Lower lobe of right lung (tissue), 2 donors: ENCODE data around the gene PRRG1. TPM values are rescaled to one million over a fixed set of nuclear protein-coding genes. Genes with fewer than 3 reads are reported as not detected.
"Not testable (repeated sequence)": the region's sequence is repeated elsewhere in the genome, so short reads cannot be mapped to it uniquely, and the experiment has no call there.

Experiments used
- ATAC-seq, 2 donors: fragments of 200-7000 bp; cut with Tn5 transposase; one replicate each; pipeline ENCODE4 v1.9.1; 2020 to 2022; ENCODE audit warnings: mild to moderate bottlenecking in 2 of 2, moderate library complexity in 2 of 2
- DNase-seq: peaks from one replicate; pipeline ENCODE4 v3.0.0-alpha.2; 2020
- H3K27ac ChIP-seq: fragments of 200-600 bp; one replicate; pipeline ENCODE4 v1.8.0; 2022
- H3K27me3 ChIP-seq: fragments of 200-600 bp; one replicate; pipeline ENCODE4 v1.8.0; 2022; ENCODE audit warnings: low read depth
- H3K36me3 ChIP-seq: fragments of 200-600 bp; one replicate; pipeline ENCODE4 v1.8.0; 2022; ENCODE audit warnings: mild to moderate bottlenecking
- H3K4me1 ChIP-seq: fragments of 200-600 bp; one replicate; pipeline ENCODE4 v1.8.0; 2022
- H3K4me3 ChIP-seq: fragments of 200-600 bp; one replicate; pipeline ENCODE4 v1.8.0; 2022; ENCODE audit warnings: mild to moderate bottlenecking
- H3K9me3 ChIP-seq: fragments of 200-600 bp; one replicate; pipeline ENCODE4 v1.8.0; 2022
- CTCF ChIP-seq: fragments of 200-600 bp; IDR thresholded peaks from one replicate; pipeline ENCODE4 v1.8.0; 2022; ENCODE audit warnings: antibody characterized with exemption, mild to moderate bottlenecking
- intact Hi-C: fragments of 100-400 bp; cut with DNase I; formaldehyde crosslinking; loops from one replicate; pipeline ENCODE4 v1.11.0; 2022
- total RNA-seq: library from RNA; stranded (reverse); fragmentation: NEBNext Ultra II Directional; extraction: Animal tissue kit (Norgen Biotek cat#: 25700); gene quantifications from one replicate; pipeline ENCODE4 v1.2.1, GENCODE V29; 2021
- donor health status: DM: no; HTN: yes; CAD: no; lungs with severe emphysema.

PRRG1 gene
- total RNA-seq, 1 donor from 2014 or later, result 16.2 TPM

- Histone ChIP-seq H3K36me3 (no peaks in the 10 kb centered on the region), H3K27me3 (no peaks in the 10 kb centered on the region), H3K9me3 (no peaks in the 10 kb centered on the region), H3K4me3 (no peak overlapping the region), H3K4me1 (no peaks in the 10 kb centered on the region), H3K27ac (no peak overlapping the region)
- intact Hi-C loops, result no loop called here
- ATAC-seq (no peak), DNase-seq (no peak)
- TF ChIP-seq CTCF, result no peak
Observed at GRCh38 chrX:37468124-37468739, 119.1 kb downstream of the PRRG1 start.

GRCh38 chrX:37470711-37471110 lies 121.5 kb downstream of the PRRG1 start:
- Histone ChIP-seq H3K27ac (no peak overlapping the region), H3K4me1 (no peaks in the 10 kb centered on the region), H3K36me3 (no peaks in the 10 kb centered on the region), H3K4me3 (no peak overlapping the region), H3K27me3 (no peaks in the 10 kb centered on the region), H3K9me3 (no peaks in the 10 kb centered on the region)
- TF ChIP-seq CTCF, result no peak
- DNase-seq (no peak), ATAC-seq (no peak)
- intact Hi-C loops, result no loop called here

GRCh38 chrX:37472836-37473235 lies 123.7 kb downstream of the PRRG1 start:
- no peaks in the 10 kb centered on the region for H3K36me3 ChIP-seq

GRCh38 chrX:37474478-37474877 lies 125.3 kb downstream of the PRRG1 start:
- ATAC-seq (no peak), DNase-seq (no peak)
- H3K4me1 ChIP-seq, result no peaks in the 10 kb centered on the region
- H3K36me3 ChIP-seq, result no peaks in the 10 kb centered on the region
- no peak overlapping the region for H3K4me3 ChIP-seq
- no peaks in the 10 kb centered on the region for H3K9me3 ChIP-seq
- no peak for TF ChIP-seq CTCF
- H3K27me3 ChIP-seq, result no peaks in the 10 kb centered on the region
- H3K27ac ChIP-seq, result no peak overlapping the region
- intact Hi-C loops, result no loop called here

More at GRCh38 chrX:37472836-37473235, 123.7 kb downstream of the PRRG1 start:
- no peak overlapping the region for H3K4me3 ChIP-seq
- DNase-seq (no peak), ATAC-seq (no peak)
- no peaks in the 10 kb centered on the region for H3K9me3 ChIP-seq
- no peaks in the 10 kb centered on the region for H3K27me3 ChIP-seq
- no peak overlapping the region for H3K27ac ChIP-seq
- no peaks in the 10 kb centered on the region for H3K4me1 ChIP-seq
- intact Hi-C loops, result no loop called here
- TF ChIP-seq CTCF, result no peak

- Histone ChIP-seq H3K36me3 (no peaks in the 10 kb centered on the region), H3K27me3 (no peaks in the 10 kb centered on the region), H3K4me1 (no peaks in the 10 kb centered on the region), H3K9me3 (no peaks in the 10 kb centered on the region), H3K27ac (no peak overlapping the region), H3K4me3 (no peak overlapping the region)
- no peak for DNase-seq
- intact Hi-C loops, result no loop called here
- ATAC-seq, result no peak
- no peak for TF ChIP-seq CTCF
Observed at GRCh38 chrX:37476571-37477170, 127.5 kb downstream of the PRRG1 start.

GRCh38 chrX:37484335-37484734 lies 135.2 kb downstream of the PRRG1 start:
- H3K27me3 ChIP-seq, H3K4me3 ChIP-seq, DNase-seq, H3K4me1 ChIP-seq, H3K27ac ChIP-seq, H3K36me3 ChIP-seq, ATAC-seq, intact Hi-C loops, H3K9me3 ChIP-seq: not testable (repeated sequence)
